ENCODE data around the gene LDLR. TPM values are rescaled to one million over a fixed set of nuclear protein-coding genes. Genes with fewer than 3 reads are reported as not detected.
"Not testable (repeated sequence)": the region's sequence is repeated elsewhere in the genome, so short reads cannot be mapped to it uniquely, and the experiment has no call there.

Gene LDLR
- total RNA-seq, 4 donors from 2014 or later: 14.9 to 68.1 (median 32.6) TPM

DNA sequence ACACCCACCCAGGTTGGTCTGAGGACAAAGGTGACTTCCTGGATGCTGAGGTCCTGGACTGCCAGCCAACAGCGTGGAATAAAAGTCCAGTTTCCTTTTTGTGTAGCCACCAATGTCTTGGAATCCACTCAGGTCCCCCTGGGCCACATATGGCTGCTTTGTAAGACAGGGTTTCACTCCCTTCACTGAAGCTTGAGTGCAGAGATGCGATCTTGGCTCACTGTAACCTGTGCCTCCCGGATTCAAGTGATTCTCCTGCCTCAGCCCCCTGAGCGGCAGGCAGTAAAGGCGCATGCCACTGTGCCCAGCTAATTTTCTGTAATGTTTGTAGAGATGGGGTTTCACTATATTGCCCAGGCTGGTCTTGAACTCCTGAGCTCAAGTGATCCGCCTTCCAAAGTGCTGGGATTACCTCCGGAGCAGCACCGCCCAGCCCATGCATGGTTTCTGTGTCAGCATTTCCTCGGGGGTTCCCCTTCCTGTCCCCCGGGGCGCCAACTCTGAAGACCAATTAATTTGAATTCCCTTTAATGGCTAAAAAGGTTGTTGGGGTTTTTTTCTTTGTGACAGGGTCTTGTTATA is 90.5 kb downstream of the LDLR start:
- Histone ChIP-seq H3K27me3 (no peaks in the 10 kb centered on the region), H3K36me3 (peaks cover 0 to 69% of the 10 kb centered on the region in 2 donors), H3K27ac (peak overlapping the region; percentile 70 to 96 (median 90)), H3K4me3 (peak overlapping the region in 1 of 2 donors; percentile 8), H3K9me3 (no peaks in the 10 kb centered on the region), H3K4me1 (peaks cover 4 to 68% (median 28%) of the 10 kb centered on the region in 3 donors)
- WGBS, 2 donors (ENCODE audit: low coverage in 1 of 2): 32 to 69% methylated on average over 1 to 8 of the region's 11 CpGs
- ATAC-seq: no peak
- TF ChIP-seq EP300 (IDR thresholded peaks at IDR 0.05): no peak
- no peak for TF ChIP-seq POLR2AphosphoS5 (IDR thresholded peaks at IDR 0.05)
- TF ChIP-seq, protein P1, sequence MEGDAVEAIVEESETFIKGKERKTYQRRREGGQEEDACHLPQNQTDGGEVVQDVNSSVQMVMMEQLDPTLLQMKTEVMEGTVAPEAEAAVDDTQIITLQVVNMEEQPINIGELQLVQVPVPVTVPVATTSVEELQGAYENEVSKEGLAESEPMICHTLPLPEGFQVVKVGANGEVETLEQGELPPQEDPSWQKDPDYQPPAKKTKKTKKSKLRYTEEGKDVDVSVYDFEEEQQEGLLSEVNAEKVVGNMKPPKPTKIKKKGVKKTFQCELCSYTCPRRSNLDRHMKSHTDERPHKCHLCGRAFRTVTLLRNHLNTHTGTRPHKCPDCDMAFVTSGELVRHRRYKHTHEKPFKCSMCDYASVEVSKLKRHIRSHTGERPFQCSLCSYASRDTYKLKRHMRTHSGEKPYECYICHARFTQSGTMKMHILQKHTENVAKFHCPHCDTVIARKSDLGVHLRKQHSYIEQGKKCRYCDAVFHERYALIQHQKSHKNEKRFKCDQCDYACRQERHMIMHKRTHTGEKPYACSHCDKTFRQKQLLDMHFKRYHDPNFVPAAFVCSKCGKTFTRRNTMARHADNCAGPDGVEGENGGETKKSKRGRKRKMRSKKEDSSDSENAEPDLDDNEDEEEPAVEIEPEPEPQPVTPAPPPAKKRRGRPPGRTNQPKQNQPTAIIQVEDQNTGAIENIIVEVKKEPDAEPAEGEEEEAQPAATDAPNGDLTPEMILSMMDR (IDR thresholded peaks at IDR 0.05): no peak
- no peak for TF ChIP-seq POLR2A (IDR thresholded peaks at IDR 0.05)

DNA sequence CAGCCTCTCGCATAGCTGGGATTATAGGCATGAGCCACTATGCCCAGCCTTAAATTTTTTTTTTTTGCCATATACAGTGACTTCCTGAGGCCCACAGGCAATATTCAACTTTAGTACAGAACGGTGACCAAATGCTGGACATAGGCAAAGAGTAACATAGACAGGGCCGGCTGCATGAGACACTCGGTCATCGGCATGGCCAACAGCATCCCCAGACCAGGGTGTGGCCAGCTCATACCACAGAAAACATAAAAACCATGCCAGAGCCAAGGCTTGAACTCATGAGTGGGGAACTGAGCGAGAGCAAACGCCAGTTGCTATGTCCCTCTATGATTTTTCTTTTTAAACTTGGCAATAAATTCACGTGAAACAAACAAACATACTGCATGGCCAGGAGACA is 91.1 kb downstream of the LDLR start:
- Histone ChIP-seq H3K4me1 (peaks cover 4 to 73% (median 33%) of the 10 kb centered on the region in 3 donors), H3K27me3 (no peaks in the 10 kb centered on the region), H3K9me3 (no peaks in the 10 kb centered on the region), H3K27ac (peak overlapping the region; percentile 70 to 96 (median 90)), H3K36me3 (peaks cover 0 to 69% of the 10 kb centered on the region in 2 donors), H3K4me3 (peak overlapping the region in 1 of 2 donors; percentile 8)
- WGBS, 2 donors (ENCODE audit: low coverage in 1 of 2): 16 to 24% methylated on average over 3 of the region's 8 CpGs
- TF ChIP-seq EP300 (IDR thresholded peaks at IDR 0.05) (no peak), POLR2AphosphoS5 (IDR thresholded peaks at IDR 0.05) (no peak), POLR2A (IDR thresholded peaks at IDR 0.05) (no peak)
- TF ChIP-seq, protein P1 (IDR thresholded peaks at IDR 0.05): no peak
- peak; percentile 60 for ATAC-seq

DNA sequence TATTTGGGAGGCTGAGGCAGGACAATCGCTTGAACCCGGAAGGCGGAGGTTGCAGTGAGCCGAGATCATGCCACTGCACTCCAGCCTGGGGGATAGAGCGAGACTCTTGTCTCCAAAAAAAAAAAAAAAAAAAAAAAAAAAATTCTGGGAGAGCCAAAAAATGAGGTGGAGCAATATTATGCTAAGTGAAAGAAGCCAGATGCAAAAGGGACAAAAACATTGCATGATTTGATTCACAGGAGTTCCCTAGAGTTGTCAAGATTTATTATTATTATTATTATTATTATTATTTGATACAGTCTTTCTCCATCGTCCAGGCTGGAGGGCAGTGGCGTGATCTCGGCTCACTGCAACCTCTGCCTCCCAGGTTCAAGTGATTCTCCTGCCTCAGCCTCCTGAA is 91.7 kb downstream of the LDLR start:
- peaks cover 4 to 80% (median 36%) of the 10 kb centered on the region in 3 donors for H3K4me1 ChIP-seq
- 17 to 30% methylated on average over 6 to 8 of the region's 8 CpGs for WGBS, 2 donors (ENCODE audit: low coverage in 1 of 2)
- H3K9me3 ChIP-seq, H3K27me3 ChIP-seq, H3K4me3 ChIP-seq: not testable (repeated sequence)
- H3K27ac ChIP-seq: peak overlapping the region; percentile 70 to 96 (median 90)
- ATAC-seq: peak; percentile 47
- H3K36me3 ChIP-seq: peaks cover 0 to 69% of the 10 kb centered on the region in 2 donors

DNA sequence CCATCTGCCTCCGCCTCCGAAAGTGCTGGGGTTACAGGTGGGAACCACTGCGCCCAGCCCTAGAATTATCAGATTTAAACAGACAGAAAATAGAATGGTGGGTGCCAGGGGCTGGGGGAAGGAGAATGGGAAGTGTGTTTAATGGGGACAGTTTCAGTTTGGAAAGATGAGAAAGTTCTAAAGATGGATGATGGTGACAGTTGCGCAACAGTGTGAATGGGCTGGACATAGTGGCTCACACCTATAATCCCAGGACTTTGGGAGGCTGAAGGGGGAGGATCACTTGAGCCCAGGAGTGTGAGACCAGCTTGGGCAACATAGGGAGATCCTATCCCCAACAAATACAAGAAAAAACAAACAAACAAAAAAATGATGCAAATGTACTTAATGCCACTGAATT is 92.2 kb downstream of the LDLR start:
- Histone ChIP-seq H3K27me3 (no peaks in the 10 kb centered on the region), H3K27ac (peak overlapping the region; percentile 70 to 96 (median 90)), H3K9me3 (no peaks in the 10 kb centered on the region), H3K4me1 (peaks cover 4 to 85% (median 40%) of the 10 kb centered on the region in 3 donors), H3K36me3 (peaks cover 0 to 69% of the 10 kb centered on the region in 2 donors), H3K4me3 (no peak overlapping the region)
- peak; percentile 24 for TF ChIP-seq POLR2AphosphoS5 (IDR thresholded peaks at IDR 0.05)
- TF ChIP-seq, protein P1 (IDR thresholded peaks at IDR 0.05): no peak
- ATAC-seq: peak; percentile 32
- WGBS, 2 donors (ENCODE audit: low coverage in 1 of 2): 100% methylated on average over 1 of the region's 4 CpGs

Other genes starting within 250 kb of the LDLR start
- gene C19orf38, start 241.0 kb upstream of the LDLR start, total RNA-seq: 1 to 10 TPM in 2 of 4 donors, under 1 TPM in 1, not detected in 1; 0.89 to 3.1 (median 2.1) TPM
- gene CARM1, start 217.9 kb upstream of the LDLR start, total RNA-seq: 10 to 100 TPM; 17.0 to 37.1 (median 18.8) TPM
- 10 to 100 TPM; 25.5 to 47.8 (median 28.1) TPM for gene YIPF2, start 160.8 kb upstream of the LDLR start, total RNA-seq
- gene TIMM29, start 160.7 kb upstream of the LDLR start, total RNA-seq: 10 to 100 TPM; 37.6 to 51.1 (median 40.9) TPM
- gene SMARCA4, start 128.4 kb upstream of the LDLR start, total RNA-seq: 10 to 100 TPM; 37.8 to 77.9 (median 51.1) TPM
- gene SPC24, start 66.3 kb downstream of the LDLR start, total RNA-seq: 1 to 10 TPM; 4.2 to 6.8 (median 5.7) TPM
- gene KANK2, start 108.1 kb downstream of the LDLR start, total RNA-seq: 1,000 to 10,000 TPM in 3 of 4 donors, 100 to 1,000 TPM in 1; 913 to 1,808 (median 1,065) TPM
- 1 to 10 TPM in 1 of 4 donors, not detected in 3; 2.0 TPM for gene ANGPTL8, start 150.2 kb downstream of the LDLR start, total RNA-seq
- 10 to 100 TPM; 18.5 to 43.1 (median 29.1) TPM for gene DOCK6, start 173.1 kb downstream of the LDLR start, total RNA-seq
- gene TSPAN16, start 206.7 kb downstream of the LDLR start, total RNA-seq: not detected